A549 (cell line): ENCODE results near the gene ASIP. TPM values are rescaled to one million over a fixed set of nuclear protein-coding genes. Genes with fewer than 3 reads are reported as not detected.
A peak's percentile ranks its signal among the peaks of the same experiment; 100 is the strongest.

ENCODE experiments used
- ATAC-seq, 2 experiments: fragments of 200-7000 bp in 1 of 2; fragments of >200 bp in 1 of 2; cut with Nextera tagmentation in 1 of 2; cut with Tn5 transposase in 1 of 2; 3 replicates each; pipeline versions ENCODE4 v1.8.0 to v1.9.1; 2018 to 2020; ENCODE audit warnings: mild to moderate bottlenecking in 1 of 2, moderate library complexity in 1 of 2
- CTCF ChIA-PET: fragments of 300-600 bp; sonication (Branson Sonifier 250); formaldehyde crosslinking; extraction: SDS; loops from one replicate; lab custom pipeline; 2021; ENCODE audit warnings: antibody characterized with exemption, inconsistent platforms; lab: Yijun Ruan, JAX
- POLR2A ChIA-PET: fragments of 350-600 bp; formaldehyde crosslinking; extraction: SDS; loops from one replicate; lab custom pipeline; 2021; ENCODE audit warnings: antibody characterized with exemption, inconsistent platforms; lab: Yijun Ruan, JAX
- DNase-seq, 2 experiments: peaks; one replicate each; pipeline versions ENCODE4 v3.0.0 to v3.0.0-alpha.2; 2011 to 2016; ENCODE audit warnings: low read depth in 1 of 2, low spot score in 1 of 2
- FAIRE-seq: peaks from 2 replicates; lab custom pipeline; 2011; peaks lifted over from hg19 to GRCh38; lab: Jason Lieb, UNC
- H3K27ac ChIP-seq, 2 experiments: fragments of >200 bp; sonication (Bioruptor Twin); formaldehyde crosslinking; 3 replicates each; pipeline ENCODE4 v1.5.1; 2016 to 2017
- H3K4me1 ChIP-seq: fragments of >200 bp; sonication (Bioruptor Twin); formaldehyde crosslinking; 3 replicates; pipeline ENCODE4 v1.6.1; 2016
- H3K4me2 ChIP-seq: fragments of >200 bp; sonication (Bioruptor Twin); formaldehyde crosslinking; 3 replicates; pipeline ENCODE4 v1.6.1; 2016
- H3K4me3 ChIP-seq: fragments of >200 bp; sonication (Bioruptor Twin); formaldehyde crosslinking; 3 replicates; pipeline ENCODE4 v1.5.1; 2016
- H3K9me3 ChIP-seq: fragments of >200 bp; sonication (Bioruptor Twin); formaldehyde crosslinking; 3 replicates; pipeline ENCODE4 v1.6.1; 2016
- CBX2 ChIP-seq: fragments of 200-600 bp; sonication (generic); IDR thresholded peaks from 2 replicates; pipeline ENCODE4 v1.6.1; 2016; ENCODE audit warnings: low read depth, mild to moderate bottlenecking, borderline replicate concordance
- CHD2 ChIP-seq: fragments of 150-350 bp; IDR thresholded peaks from 2 replicates; pipeline ENCODE4 v1.6.1; 2014; ENCODE audit warnings: low read length; ENCODE audit not compliant: partially characterized antibody
- CHD4 ChIP-seq: fragments of 200-600 bp; sonication (generic); IDR thresholded peaks from 2 replicates; pipeline ENCODE4 v1.6.1; 2016; ENCODE audit warnings: antibody characterized with exemption, mild to moderate bottlenecking, borderline replicate concordance
- EHF ChIP-seq: fragments of 250-450 bp; sonication (Bioruptor Pico); IDR thresholded peaks from 2 replicates; pipeline ENCODE4 v1.5.0; 2020; ENCODE audit warnings: mild to moderate bottlenecking
- EHMT2 ChIP-seq: fragments of 200-600 bp; sonication (generic); IDR thresholded peaks from 2 replicates; pipeline ENCODE4 v1.6.1; 2016; ENCODE audit warnings: antibody characterized with exemption, low read depth, mild to moderate bottlenecking, moderate library complexity
- EP300 ChIP-seq, 2 experiments: fragments of >200 bp; sonication (Bioruptor Twin); formaldehyde crosslinking; IDR thresholded peaks; 2 replicates in 1 of 2; 3 replicates in 1 of 2; pipeline ENCODE4 v1.6.1; 2016 to 2017
- ESRRA ChIP-seq: fragments of 150-350 bp; IDR thresholded peaks from 2 replicates; pipeline ENCODE4 v1.6.1; 2014; ENCODE audit warnings: mild to moderate bottlenecking, low read length, borderline replicate concordance
- GATA3 ChIP-seq: IDR thresholded peaks from 2 replicates; pipeline ENCODE4 v1.6.1; 2012; ENCODE audit warnings: borderline replicate concordance
- HEYL ChIP-seq: fragments of 250-450 bp; sonication (Bioruptor Pico); IDR thresholded peaks from 2 replicates; pipeline ENCODE4 v1.8.0; 2021; ENCODE audit warnings: mild to moderate bottlenecking, moderate library complexity
- HOXB5 ChIP-seq: fragments of 250-450 bp; sonication (Bioruptor Pico); IDR thresholded peaks from 2 replicates; pipeline ENCODE4 v1.5.0; 2020; ENCODE audit warnings: mild to moderate bottlenecking, moderate library complexity
- JUN ChIP-seq, 2 experiments: fragments of >200 bp; sonication (Bioruptor Twin); formaldehyde crosslinking; IDR thresholded peaks; 2 replicates in 1 of 2; 3 replicates in 1 of 2; pipeline ENCODE4 v1.6.1; 2016 to 2017
- JUNB ChIP-seq: fragments of >200 bp; sonication (Bioruptor Twin); formaldehyde crosslinking; IDR thresholded peaks from 2 replicates; pipeline ENCODE4 v1.6.1; 2016
- KDM1A ChIP-seq: fragments of 200-600 bp; sonication (generic); IDR thresholded peaks from 2 replicates; pipeline ENCODE4 v1.6.1; 2016; ENCODE audit warnings: low read depth, mild to moderate bottlenecking
- KDM5A ChIP-seq: fragments of 200-600 bp; sonication (generic); IDR thresholded peaks from 2 replicates; pipeline ENCODE4 v1.6.1; 2016; ENCODE audit warnings: antibody characterized with exemption, mild to moderate bottlenecking
- NFE2L2 ChIP-seq: fragments of 150-350 bp; conservative IDR thresholded peaks from 2 replicates; pipeline ENCODE4 v1.6.1; 2014; ENCODE audit warnings: low read length
- NR3C1 ChIP-seq: fragments of >200 bp; sonication (Bioruptor Twin); formaldehyde crosslinking; IDR thresholded peaks from 3 replicates; pipeline ENCODE4 v1.6.1; 2017
- POLR2A ChIP-seq: IDR thresholded peaks from 2 replicates; pipeline ENCODE4 v1.6.1; 2012; ENCODE audit warnings: mild to moderate bottlenecking, low read length
- RAD21 ChIP-seq, 2 experiments: fragments of >200 bp in 1 of 2; sonication (Bioruptor Twin) in 1 of 2; formaldehyde crosslinking in 1 of 2; IDR thresholded peaks in 1 of 2; conservative IDR thresholded peaks in 1 of 2; 2 replicates in 1 of 2; 3 replicates in 1 of 2; pipeline ENCODE4 v1.6.1; 2012 to 2018; ENCODE audit warnings: inconsistent platforms in 1 of 2
- RARB ChIP-seq: fragments of 250-450 bp; sonication (Bioruptor Pico); IDR thresholded peaks from 2 replicates; pipeline ENCODE4 v1.8.0; 2021; ENCODE audit warnings: mild to moderate bottlenecking, moderate library complexity
- SMC3 ChIP-seq: fragments of >200 bp; sonication (Bioruptor Twin); formaldehyde crosslinking; IDR thresholded peaks from 3 replicates; pipeline ENCODE4 v1.6.1; 2018; ENCODE audit warnings: inconsistent platforms
- SREBF2 ChIP-seq: fragments of 450-650 bp; IDR thresholded peaks from 2 replicates; pipeline ENCODE4 v1.6.1; 2014; ENCODE audit warnings: mild to moderate bottlenecking, moderate library complexity
- TFCP2L1 ChIP-seq: fragments of 250-450 bp; sonication (Bioruptor Pico); IDR thresholded peaks from 2 replicates; pipeline ENCODE4 v1.5.0; 2021; ENCODE audit warnings: mild to moderate bottlenecking
- WGBS: methylation state at CpG from one replicate; pipeline ENCODE4 v1.1.6; 2017; ENCODE audit errors: missing lambda C conversion rate; 5-methylcytosine and 5-hydroxymethylcytosine counted together
- polyA plus RNA-seq, 4 experiments: library from polyadenylated mRNA; depleted of rRNA in 3 of 4; stranded (reverse); fragments of >200 nt; fragmentation: RNase III in 1 of 4; extraction: RNeasy Plus Mini Kit Qiagen cat#74134 plus additional on column Dnase treatment in 1 of 4; gene quantifications; 2 replicates in 3 of 4; 3 replicates in 1 of 4; pipeline ENCODE4 v1.2.3, GENCODE V29; 2011 to 2017
- TF ChIP-seq, protein P1 (sequence below): fragments of >200 bp; sonication (Bioruptor Twin); formaldehyde crosslinking; IDR thresholded peaks from 3 replicates; pipeline ENCODE4 v1.5.1; 2016
- TF ChIP-seq, protein P2 (sequence below): fragments of 200-600 bp; sonication (generic); IDR thresholded peaks from 2 replicates; pipeline ENCODE4 v1.6.1; 2016; ENCODE audit warnings: antibody characterized with exemption, mild to moderate bottlenecking, moderate library complexity
- TF ChIP-seq, protein P3 (sequence below): IDR thresholded peaks from 2 replicates; pipeline ENCODE4 v1.6.1; 2012
- TF ChIP-seq, protein P4 (sequence below): IDR thresholded peaks from 2 replicates; pipeline ENCODE4 v1.6.1; 2012; ENCODE audit warnings: low read depth, borderline replicate concordance
- TF ChIP-seq, protein P5 (sequence below): fragments of 150-350 bp; IDR thresholded peaks from 2 replicates; pipeline ENCODE4 v1.6.1; 2014; ENCODE audit warnings: low read depth, mild to moderate bottlenecking, low read length

ASIP gene
- polyA plus RNA-seq, 2 of the 4 experiments (the other 2 are of a cell fraction): not detected

DNA sequence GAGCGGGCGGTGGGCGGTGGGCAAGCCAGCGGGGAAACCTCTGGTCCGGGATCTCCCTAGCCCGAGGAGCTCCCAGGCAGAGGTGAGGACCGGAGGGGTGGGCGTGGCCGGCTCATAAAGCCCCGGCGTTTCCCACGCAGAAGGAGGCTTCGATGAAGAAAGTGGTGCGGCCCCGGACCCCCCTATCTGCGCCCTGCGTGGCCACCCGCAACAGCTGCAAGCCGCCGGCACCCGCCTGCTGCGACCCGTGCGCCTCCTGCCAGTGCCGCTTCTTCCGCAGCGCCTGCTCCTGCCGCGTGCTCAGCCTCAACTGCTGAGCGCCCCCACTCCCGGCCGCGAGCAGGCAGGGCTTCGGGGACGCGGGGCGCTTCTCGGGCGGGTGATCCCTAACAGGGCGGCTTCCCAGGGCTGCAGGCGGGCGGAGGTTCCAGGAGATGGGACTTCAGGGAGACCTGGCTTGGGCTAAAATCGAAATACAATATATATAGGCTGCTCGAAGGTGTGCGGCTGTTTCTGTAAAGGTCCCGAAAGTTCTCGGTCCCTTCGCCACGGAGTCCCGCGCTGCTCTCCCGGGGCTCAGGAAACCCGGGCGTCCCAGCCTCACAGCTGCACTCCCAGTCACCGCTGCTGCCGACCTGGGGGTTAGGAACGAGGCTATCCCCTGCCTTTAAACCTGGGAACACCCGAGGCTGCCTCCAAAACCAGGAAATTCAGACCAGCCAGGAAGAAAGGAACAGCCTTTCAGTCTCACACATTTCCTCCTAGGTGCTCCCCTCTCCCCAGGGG lies 27.8 kb downstream of the ASIP start:
- no peak overlapping the region for H3K4me3 ChIP-seq
- TF ChIP-seq CHD2 (no peak), ESRRA (no peak), CBX2 (no peak), RAD21 (conservative IDR thresholded peaks at IDR 0.05 in 1 of 2, IDR thresholded peaks at IDR 0.05 in 1 of 2) (no peak), NR3C1 (no peak), HEYL (CRISPR knock-in tag) (no peak)
- TF ChIP-seq, protein P1, sequence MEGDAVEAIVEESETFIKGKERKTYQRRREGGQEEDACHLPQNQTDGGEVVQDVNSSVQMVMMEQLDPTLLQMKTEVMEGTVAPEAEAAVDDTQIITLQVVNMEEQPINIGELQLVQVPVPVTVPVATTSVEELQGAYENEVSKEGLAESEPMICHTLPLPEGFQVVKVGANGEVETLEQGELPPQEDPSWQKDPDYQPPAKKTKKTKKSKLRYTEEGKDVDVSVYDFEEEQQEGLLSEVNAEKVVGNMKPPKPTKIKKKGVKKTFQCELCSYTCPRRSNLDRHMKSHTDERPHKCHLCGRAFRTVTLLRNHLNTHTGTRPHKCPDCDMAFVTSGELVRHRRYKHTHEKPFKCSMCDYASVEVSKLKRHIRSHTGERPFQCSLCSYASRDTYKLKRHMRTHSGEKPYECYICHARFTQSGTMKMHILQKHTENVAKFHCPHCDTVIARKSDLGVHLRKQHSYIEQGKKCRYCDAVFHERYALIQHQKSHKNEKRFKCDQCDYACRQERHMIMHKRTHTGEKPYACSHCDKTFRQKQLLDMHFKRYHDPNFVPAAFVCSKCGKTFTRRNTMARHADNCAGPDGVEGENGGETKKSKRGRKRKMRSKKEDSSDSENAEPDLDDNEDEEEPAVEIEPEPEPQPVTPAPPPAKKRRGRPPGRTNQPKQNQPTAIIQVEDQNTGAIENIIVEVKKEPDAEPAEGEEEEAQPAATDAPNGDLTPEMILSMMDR: no peak
- no peak overlapping the region for H3K4me2 ChIP-seq
- ATAC-seq (peak in 1 of 2 experiments; percentile 10; a peak in 2 of 6 replicates), DNase-seq (no peak), FAIRE-seq (no peak)
- WGBS: 97% methylated on average over 58 of the region's 58 CpGs
- H3K4me1 ChIP-seq: no peaks in the 10 kb centered on the region
- no peaks in the 10 kb centered on the region for H3K9me3 ChIP-seq
- POLR2A ChIA-PET: no interaction called here
- CTCF ChIA-PET: interaction anchor here (1.6 kb wide), 1 partner anchor 20 kb away, joined by 6 read pairs; no protein-coding TSS in a partner anchor
- no peak overlapping the region for H3K27ac ChIP-seq

DNA sequence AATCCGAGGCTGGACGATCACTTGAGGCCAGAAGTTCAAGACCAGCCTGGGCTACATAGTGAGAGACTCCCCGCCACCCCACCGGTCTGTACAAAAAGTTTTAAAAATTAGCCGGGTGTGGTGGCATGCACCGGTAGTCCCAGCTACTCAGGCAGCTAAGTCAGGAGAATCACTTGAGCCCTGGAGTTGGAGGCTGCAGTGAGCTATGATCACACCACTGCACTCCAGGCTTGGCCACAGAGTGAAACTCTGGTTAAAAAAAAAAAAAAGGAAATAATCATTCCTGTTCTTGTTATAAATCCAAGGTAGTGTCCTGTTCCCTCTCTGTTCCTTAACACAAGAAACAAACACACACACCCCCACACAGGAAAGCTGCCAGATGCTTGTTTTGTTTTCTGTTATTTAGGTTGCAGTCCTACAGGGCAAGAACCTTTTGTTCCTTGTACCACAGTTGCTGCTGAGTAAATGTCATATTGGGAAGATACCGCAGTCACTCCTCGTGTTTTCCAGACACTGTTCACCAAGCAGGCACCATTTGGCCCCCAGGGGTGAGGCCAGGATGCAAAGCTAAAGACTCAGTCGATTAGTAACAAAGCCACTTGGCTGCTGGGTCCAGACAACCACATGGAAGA lies 28.9 kb downstream of the ASIP start:
- POLR2A ChIA-PET: no interaction called here

DNA sequence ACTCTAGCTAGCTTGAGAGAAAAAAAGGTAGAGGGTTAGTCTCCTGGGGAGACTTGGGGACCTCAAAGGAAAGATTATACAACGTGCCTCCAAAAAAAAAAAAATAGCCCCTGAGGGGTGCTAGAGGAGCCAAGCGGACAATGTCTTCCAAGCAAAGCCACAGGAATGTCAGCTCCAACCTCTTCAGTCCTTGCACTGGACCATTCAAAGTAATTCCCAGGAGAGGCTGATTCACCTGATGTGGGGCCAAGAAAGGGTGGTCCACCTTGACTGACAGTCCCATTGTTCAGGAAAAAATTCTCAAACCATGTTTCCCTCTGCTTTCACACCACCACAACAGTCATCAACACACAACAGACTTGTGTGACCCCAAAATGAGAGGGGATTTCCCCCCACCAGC lies 30.7 kb downstream of the ASIP start:
- WGBS: 92% methylated on average over 2 of the region's 2 CpGs
- no peak for DNase-seq
- TF ChIP-seq JUNB (no peak), EP300 (IDR thresholded peaks at IDR 0.05) (no peak), KDM5A (no peak), NFE2L2 (no peak), HOXB5 (CRISPR knock-in tag) (no peak), CBX2 (no peak), SMC3 (no peak), KDM1A (no peak), TFCP2L1 (CRISPR knock-in tag) (no peak)
- TF ChIP-seq, protein P2, sequence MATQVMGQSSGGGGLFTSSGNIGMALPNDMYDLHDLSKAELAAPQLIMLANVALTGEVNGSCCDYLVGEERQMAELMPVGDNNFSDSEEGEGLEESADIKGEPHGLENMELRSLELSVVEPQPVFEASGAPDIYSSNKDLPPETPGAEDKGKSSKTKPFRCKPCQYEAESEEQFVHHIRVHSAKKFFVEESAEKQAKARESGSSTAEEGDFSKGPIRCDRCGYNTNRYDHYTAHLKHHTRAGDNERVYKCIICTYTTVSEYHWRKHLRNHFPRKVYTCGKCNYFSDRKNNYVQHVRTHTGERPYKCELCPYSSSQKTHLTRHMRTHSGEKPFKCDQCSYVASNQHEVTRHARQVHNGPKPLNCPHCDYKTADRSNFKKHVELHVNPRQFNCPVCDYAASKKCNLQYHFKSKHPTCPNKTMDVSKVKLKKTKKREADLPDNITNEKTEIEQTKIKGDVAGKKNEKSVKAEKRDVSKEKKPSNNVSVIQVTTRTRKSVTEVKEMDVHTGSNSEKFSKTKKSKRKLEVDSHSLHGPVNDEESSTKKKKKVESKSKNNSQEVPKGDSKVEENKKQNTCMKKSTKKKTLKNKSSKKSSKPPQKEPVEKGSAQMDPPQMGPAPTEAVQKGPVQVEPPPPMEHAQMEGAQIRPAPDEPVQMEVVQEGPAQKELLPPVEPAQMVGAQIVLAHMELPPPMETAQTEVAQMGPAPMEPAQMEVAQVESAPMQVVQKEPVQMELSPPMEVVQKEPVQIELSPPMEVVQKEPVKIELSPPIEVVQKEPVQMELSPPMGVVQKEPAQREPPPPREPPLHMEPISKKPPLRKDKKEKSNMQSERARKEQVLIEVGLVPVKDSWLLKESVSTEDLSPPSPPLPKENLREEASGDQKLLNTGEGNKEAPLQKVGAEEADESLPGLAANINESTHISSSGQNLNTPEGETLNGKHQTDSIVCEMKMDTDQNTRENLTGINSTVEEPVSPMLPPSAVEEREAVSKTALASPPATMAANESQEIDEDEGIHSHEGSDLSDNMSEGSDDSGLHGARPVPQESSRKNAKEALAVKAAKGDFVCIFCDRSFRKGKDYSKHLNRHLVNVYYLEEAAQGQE: no peak
- TF ChIP-seq, protein P3, sequence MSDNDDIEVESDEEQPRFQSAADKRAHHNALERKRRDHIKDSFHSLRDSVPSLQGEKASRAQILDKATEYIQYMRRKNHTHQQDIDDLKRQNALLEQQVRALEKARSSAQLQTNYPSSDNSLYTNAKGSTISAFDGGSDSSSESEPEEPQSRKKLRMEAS: no peak
- TF ChIP-seq, protein P4, sequence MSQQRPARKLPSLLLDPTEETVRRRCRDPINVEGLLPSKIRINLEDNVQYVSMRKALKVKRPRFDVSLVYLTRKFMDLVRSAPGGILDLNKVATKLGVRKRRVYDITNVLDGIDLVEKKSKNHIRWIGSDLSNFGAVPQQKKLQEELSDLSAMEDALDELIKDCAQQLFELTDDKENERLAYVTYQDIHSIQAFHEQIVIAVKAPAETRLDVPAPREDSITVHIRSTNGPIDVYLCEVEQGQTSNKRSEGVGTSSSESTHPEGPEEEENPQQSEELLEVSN: no peak
- Histone ChIP-seq H3K4me3 (no peak overlapping the region), H3K27ac (no peak overlapping the region), H3K9me3 (no peaks in the 10 kb centered on the region), H3K4me2 (no peak overlapping the region), H3K4me1 (no peaks in the 10 kb centered on the region)
- POLR2A ChIA-PET: no interaction called here
- ATAC-seq: no peak
- CTCF ChIA-PET: interaction anchor here (1.1 to 1.2 kb wide), 2 partner anchors 11 to 251 kb away, joined by 3 to 4 read pairs; no protein-coding TSS in a partner anchor
- no peak for FAIRE-seq

More for the DNA sequence above, 28.9 kb downstream of the ASIP start:
- no peak for ATAC-seq
- Histone ChIP-seq H3K4me1 (no peaks in the 10 kb centered on the region), H3K9me3 (no peaks in the 10 kb centered on the region), H3K27ac (no peak overlapping the region; a peak in 1 of 6 replicates), H3K4me2 (no peak overlapping the region), H3K4me3 (no peak overlapping the region)
- no peak for FAIRE-seq
- DNase-seq: no peak
- CTCF ChIA-PET: interaction anchor here (1.0 to 1.6 kb wide), 2 partner anchors 19 to 80 kb away, joined by 6 to 7 read pairs; no protein-coding TSS in a partner anchor
- WGBS: 92% methylated on average over 9 of the region's 9 CpGs
- TF ChIP-seq RAD21 (conservative IDR thresholded peaks at IDR 0.05 in 1 of 2, IDR thresholded peaks at IDR 0.05 in 1 of 2) (no peak), POLR2A (no peak), JUN (IDR thresholded peaks at IDR 0.05) (no peak), EHMT2 (no peak), EHF (CRISPR knock-in tag) (no peak), SMC3 (no peak), ESRRA (no peak), HOXB5 (CRISPR knock-in tag) (no peak), RARB (no peak), GATA3 (no peak), CHD4 (no peak), SREBF2 (no peak)
- TF ChIP-seq, protein P5, sequence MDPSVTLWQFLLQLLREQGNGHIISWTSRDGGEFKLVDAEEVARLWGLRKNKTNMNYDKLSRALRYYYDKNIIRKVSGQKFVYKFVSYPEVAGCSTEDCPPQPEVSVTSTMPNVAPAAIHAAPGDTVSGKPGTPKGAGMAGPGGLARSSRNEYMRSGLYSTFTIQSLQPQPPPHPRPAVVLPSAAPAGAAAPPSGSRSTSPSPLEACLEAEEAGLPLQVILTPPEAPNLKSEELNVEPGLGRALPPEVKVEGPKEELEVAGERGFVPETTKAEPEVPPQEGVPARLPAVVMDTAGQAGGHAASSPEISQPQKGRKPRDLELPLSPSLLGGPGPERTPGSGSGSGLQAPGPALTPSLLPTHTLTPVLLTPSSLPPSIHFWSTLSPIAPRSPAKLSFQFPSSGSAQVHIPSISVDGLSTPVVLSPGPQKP: no peak
- TF ChIP-seq, all 56 proteins: peak for 0
